ENCODE results near the gene MCTP1. TPM values are rescaled to one million over a fixed set of nuclear protein-coding genes. Genes with fewer than 3 reads are reported as not detected.

The MCTP1 gene
- total RNA-seq, 1 donor from 2014 or later = 3.7 TPM

- H4K20me1 ChIP-seq (ENCODE audit: low read depth) = no peaks in the 10 kb centered on the region
- TF ChIP-seq EZH2phosphoT487 (IDR thresholded peaks at IDR 0.05) = no peak
- no peak for TF ChIP-seq EZH2 (IDR thresholded peaks at IDR 0.05)
- TF ChIP-seq CTCF (IDR thresholded peaks at IDR 0.05) = no peak
- Mint-ChIP-seq H3K27ac (peak overlapping the region; percentile 3), H3K36me3 (peaks cover 3% of the 10 kb centered on the region), H3K4me3 (peak overlapping the region; percentile 82), H3K4me1 (peaks cover 49% of the 10 kb centered on the region), H3K9me3 (no peaks in the 10 kb centered on the region), H3K27me3 (ENCODE audit: insufficient read depth, low read depth) (no peaks in the 10 kb centered on the region)
- no peak overlapping the region for H3K9ac ChIP-seq
- H3K9me3 ChIP-seq (ENCODE audit: low read depth) = no peaks in the 10 kb centered on the region
- no peaks in the 10 kb centered on the region for H3K27me3 ChIP-seq
- peak; percentile 35 for DNase-seq (ENCODE audit: low spot score)
- H2AFZ ChIP-seq (replicated peaks) = no peak overlapping the region
- H3K79me2 ChIP-seq (ENCODE audit: low read depth) = no peaks in the 10 kb centered on the region
- no peak overlapping the region for H3K27ac ChIP-seq
- no peaks in the 10 kb centered on the region for H3F3A ChIP-seq (ENCODE audit: low read depth)
- no peak overlapping the region for H3K4me3 ChIP-seq
- no peaks in the 10 kb centered on the region for H3K4me1 ChIP-seq
- no peak overlapping the region for H3K4me2 ChIP-seq
- peaks cover 10% of the 10 kb centered on the region for H3K36me3 ChIP-seq
Observed at GRCh38 chr5:94691949-94692348, 592.9 kb downstream of the MCTP1 start.

- H3K27me3 Mint-ChIP-seq (ENCODE audit: insufficient read depth, low read depth) = no peaks in the 10 kb centered on the region
- Histone ChIP-seq H4K20me1 (ENCODE audit: low read depth) (no peaks in the 10 kb centered on the region), H3K4me3 (no peak overlapping the region), H3K4me1 (no peaks in the 10 kb centered on the region), H2AFZ (replicated peaks) (no peak overlapping the region), H3F3A (ENCODE audit: low read depth) (no peaks in the 10 kb centered on the region), H3K27me3 (no peaks in the 10 kb centered on the region), H3K9me3 (ENCODE audit: low read depth) (no peaks in the 10 kb centered on the region), H3K9ac (no peak overlapping the region), H3K4me2 (no peak overlapping the region), H3K79me2 (ENCODE audit: low read depth) (no peaks in the 10 kb centered on the region), H3K36me3 (peaks cover 10% of the 10 kb centered on the region), H3K27ac (no peak overlapping the region)
- H3K4me3 Mint-ChIP-seq = peak overlapping the region; percentile 76
- H3K36me3 Mint-ChIP-seq = peaks cover 5% of the 10 kb centered on the region
- DNase-seq (ENCODE audit: low spot score) = no peak
- peak overlapping the region; percentile 67 for H3K27ac Mint-ChIP-seq
- peaks cover 49% of the 10 kb centered on the region for H3K4me1 Mint-ChIP-seq
- H3K9me3 Mint-ChIP-seq = no peaks in the 10 kb centered on the region
- TF ChIP-seq CTCF (IDR thresholded peaks at IDR 0.05) (no peak), EZH2phosphoT487 (IDR thresholded peaks at IDR 0.05) (no peak), EZH2 (IDR thresholded peaks at IDR 0.05) (no peak)
Observed at GRCh38 chr5:94691291-94691690, 593.6 kb downstream of the MCTP1 start.

GRCh38 chr5:94690778-94691177 is 594.1 kb downstream of the MCTP1 start:
- peaks cover 49% of the 10 kb centered on the region for H3K4me1 Mint-ChIP-seq
- H3K27ac Mint-ChIP-seq = peak overlapping the region; percentile 67
- no peak overlapping the region for H3K9ac ChIP-seq
- H3K27ac ChIP-seq = no peak overlapping the region
- no peaks in the 10 kb centered on the region for H3K79me2 ChIP-seq (ENCODE audit: low read depth)
- peaks cover 10% of the 10 kb centered on the region for H3K36me3 ChIP-seq
- no peaks in the 10 kb centered on the region for H3K27me3 Mint-ChIP-seq (ENCODE audit: insufficient read depth, low read depth)
- DNase-seq (ENCODE audit: low spot score) = no peak
- H2AFZ ChIP-seq (replicated peaks) = no peak overlapping the region
- no peaks in the 10 kb centered on the region for H3K9me3 Mint-ChIP-seq
- TF ChIP-seq EZH2 (IDR thresholded peaks at IDR 0.05) (no peak), EZH2phosphoT487 (IDR thresholded peaks at IDR 0.05) (no peak), CTCF (IDR thresholded peaks at IDR 0.05) (no peak)
- no peak overlapping the region for H3K4me2 ChIP-seq
- no peaks in the 10 kb centered on the region for H3K4me1 ChIP-seq
- H3F3A ChIP-seq (ENCODE audit: low read depth) = no peaks in the 10 kb centered on the region
- H3K36me3 Mint-ChIP-seq = peaks cover 8% of the 10 kb centered on the region
- H3K27me3 ChIP-seq = no peaks in the 10 kb centered on the region
- H3K4me3 ChIP-seq = no peak overlapping the region
- H3K4me3 Mint-ChIP-seq = peak overlapping the region; percentile 76
- no peaks in the 10 kb centered on the region for H3K9me3 ChIP-seq (ENCODE audit: low read depth)
- H4K20me1 ChIP-seq (ENCODE audit: low read depth) = no peaks in the 10 kb centered on the region

Measured in neural progenitor cell (in vitro differentiated cells).